NCI-H2029 (cell line): ENCODE measurements around the gene GREB1L.
"Not testable (repeated sequence)": the region's sequence is repeated elsewhere in the genome, so short reads cannot be mapped to it uniquely, and the experiment has no call there.

Experiments
- DNase-seq: peaks from one replicate; lab custom pipeline; 2025; lab: John Stamatoyannopoulos, UW

The GREB1L gene

DNA sequence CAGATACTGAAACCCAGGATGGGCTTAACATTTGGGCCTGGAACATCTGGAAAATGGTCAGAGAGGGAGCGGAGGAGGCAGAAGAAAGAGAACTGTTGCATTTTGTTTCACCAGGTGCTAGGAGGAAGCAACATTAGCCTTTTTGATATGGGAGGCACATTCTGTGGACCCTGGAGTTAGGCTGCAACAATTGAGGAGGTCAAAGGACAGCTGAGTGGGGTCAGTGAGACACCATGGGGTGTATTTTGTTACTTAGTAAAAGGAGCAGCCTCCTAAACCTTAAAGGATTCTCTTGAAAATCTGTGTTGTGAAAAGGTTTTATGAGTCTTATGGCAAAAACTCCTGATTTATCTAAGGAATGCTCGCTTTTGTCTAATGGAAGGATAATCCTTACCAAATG is 124.9 kb downstream of the GREB1L start:
- DNase-seq, result no peak

DNA sequence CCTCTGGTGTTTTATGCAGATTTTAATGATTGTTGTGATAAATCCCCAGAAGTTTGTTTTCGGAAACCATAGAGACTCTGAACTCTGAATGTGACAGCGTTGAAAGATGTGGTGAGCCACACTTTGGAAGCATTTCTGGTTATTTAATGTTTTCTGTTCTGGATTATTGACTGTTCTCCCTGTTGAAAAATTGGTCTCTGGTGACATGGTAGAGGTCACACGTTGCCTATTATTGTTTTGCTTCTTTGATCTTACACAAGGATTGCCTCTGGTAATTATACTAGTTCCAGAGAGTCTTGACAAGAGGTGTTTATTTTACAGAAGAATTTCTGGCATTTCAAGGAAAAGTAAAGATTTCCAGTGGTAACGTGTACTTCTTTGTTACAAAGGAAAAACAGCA is 127.1 kb downstream of the GREB1L start:
- no peak for DNase-seq

DNA sequence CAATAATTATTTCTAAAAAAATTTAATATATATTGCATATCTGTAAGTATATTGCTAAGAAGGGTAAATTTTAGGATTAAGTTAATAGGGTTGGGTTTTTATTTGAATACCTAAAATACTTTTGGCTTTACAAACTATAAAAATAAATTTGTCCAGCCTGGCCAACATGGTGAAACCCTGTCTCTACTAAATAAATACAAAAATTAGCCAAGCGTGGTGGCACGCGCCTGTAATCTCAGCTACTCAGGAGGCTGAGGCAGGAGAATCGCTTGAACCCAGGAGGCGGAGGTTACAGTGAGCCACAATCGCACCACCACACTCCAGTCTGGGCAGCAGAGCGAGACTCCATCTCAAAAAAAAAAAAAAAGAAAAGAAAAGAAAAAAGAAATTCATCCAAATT is 127.6 kb downstream of the GREB1L start:
- not testable (repeated sequence) for DNase-seq

DNA sequence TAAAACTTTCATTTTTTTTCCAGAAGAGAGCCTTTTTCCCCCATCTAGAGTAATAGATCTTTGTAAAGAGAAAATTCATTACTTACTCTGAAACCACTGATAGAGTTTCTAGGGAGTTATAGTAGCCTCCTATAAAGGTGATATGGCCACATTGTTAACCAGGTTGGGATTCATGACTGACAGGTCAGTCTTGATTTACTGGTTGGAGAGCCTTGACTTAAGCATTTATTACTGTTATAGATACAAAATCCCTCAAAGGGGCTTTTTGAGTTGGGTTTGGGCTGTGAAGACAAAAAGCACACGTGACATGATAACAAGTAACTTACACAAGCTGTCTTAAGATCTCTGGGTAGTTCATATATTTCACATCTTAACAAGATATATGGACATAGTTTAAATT is 141.0 kb downstream of the GREB1L start:
- DNase-seq, result no peak

DNA sequence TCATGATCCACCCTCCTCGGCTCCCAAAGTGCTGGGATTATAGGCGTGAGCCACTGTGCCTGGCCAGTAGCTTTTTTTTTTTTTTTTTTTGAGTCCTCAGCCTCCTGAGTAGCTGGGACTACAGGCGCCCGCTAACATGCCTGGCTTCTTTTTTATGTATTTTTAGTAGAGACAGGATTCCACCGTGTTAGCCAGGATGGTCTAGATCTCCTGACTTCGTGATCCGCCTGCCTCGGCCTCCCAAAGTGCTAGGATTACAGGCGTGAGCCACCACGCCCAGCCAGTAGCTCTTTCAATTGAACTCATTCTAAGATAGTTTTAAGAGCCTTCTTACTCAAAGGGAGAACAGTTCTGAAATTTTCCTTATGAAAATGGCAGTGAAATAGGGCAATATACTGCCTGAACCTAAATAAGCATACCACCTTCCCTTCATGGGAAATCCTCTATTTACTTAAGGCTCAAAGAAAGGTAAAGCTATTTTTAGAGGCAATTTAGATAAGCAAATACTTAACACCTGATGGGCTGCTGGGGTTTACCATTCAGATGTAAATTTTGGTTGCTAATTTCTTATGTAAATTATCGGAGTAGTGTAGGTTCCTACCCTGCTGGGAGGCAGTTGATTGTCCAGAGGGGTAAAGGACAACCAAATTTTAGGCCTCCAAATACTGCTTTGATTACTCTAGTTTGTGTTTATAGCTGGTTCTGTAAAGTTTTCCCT is 144.7 kb downstream of the GREB1L start:
- no peak for DNase-seq

DNA sequence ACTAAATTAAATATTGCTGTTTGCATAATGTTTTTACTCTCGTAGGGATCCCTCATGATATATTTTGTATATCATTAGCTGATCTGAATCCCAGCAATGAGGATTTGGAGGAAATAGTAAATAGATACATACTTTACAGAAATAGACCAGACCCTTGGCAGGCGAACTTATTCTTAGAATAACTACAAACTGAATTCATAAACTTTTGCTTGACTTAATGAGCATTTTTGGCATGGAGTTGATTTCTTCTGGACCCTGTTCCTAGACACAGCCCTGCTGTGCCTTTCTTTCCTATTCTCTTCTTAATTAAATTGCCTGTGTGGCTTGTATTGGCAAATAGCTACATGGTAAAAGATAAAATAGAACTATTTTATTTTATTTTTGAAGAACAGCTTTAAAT is 145.9 kb downstream of the GREB1L start:
- no peak for DNase-seq

DNA sequence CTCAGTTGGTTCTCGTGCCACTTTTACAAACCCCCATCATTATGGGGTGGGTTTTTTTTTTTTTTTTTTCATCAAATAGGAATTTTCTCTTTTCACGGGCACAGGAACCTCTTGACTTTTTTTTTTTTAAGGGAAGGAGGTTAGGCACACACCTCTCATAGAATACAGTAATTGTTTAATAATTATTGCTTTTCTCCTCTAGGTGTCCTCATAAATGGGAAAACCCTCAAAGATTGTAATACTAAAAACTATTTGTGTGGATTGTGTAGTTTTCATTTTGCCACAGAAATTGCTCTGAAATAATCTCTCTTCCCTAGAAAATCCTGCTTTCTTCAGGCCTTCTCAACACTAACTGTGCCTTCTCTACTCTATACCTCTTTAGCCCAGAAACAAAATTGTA is 147.3 kb downstream of the GREB1L start:
- no peak for DNase-seq

DNA sequence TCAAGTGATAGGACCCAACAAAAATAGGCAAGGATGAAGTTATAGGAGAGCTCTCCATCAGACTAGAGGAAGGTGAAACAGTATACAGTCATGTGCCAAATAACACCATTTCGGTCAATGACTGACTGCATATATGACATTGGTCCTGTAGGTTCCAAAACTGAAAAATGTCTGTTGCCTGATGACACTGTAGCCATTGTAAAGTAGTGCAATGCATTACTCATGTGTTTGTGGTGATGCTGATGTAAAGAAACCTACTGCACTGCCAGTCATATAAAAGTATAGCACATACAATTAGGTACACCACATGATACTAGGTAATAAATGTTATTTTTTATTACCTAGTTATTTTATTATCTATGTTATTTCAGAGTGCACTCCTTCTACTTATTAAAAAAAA is 147.9 kb downstream of the GREB1L start:
- DNase-seq, result no peak

DNA sequence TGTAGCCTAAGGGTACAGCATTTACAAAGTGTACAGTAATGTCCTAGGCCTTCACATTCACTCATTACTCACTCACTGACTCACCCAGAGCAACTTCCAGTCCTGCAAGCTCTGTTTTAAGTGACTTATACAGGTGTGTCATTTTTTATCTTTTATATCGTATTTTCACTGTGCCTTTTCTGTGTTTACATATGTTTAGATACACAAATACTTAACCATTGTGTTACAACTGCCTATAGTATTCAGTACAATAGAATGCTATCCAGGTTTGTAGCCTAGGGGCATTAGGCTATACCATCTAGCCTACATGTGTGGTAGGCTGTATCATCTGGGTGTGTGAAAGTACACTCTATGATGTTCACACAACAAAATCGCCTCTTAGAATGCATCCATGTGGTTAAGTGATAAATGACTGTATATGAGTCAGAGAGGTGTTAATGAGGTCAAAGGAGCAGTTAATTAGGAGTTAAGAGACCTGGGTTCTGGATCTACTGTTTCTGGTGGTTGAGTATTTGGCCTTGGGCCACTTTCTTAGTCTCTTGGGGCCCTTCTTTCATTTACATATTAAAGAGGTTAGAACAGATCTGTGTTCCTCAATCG is 149.1 kb downstream of the GREB1L start:
- no peak for DNase-seq

DNA sequence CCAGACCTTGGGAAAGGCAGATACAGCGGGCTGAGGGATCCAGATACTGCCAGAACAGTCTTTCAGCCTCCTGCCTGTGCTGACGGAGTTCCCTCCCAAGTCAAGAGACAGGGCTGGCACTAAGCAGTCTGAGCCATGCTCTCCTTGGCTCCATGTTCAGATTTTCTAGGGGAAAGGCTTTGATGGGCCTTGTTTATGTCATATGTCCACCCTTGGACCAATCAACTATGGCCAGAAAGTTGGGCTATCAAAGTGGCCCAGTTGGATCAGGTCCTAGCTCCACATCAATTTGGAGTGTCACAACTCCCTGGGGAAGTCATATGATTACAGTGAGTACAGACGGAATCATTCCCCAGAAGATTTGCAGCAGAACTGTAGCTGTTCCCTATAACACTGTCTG is 152.0 kb downstream of the GREB1L start:
- no peak for DNase-seq

DNA sequence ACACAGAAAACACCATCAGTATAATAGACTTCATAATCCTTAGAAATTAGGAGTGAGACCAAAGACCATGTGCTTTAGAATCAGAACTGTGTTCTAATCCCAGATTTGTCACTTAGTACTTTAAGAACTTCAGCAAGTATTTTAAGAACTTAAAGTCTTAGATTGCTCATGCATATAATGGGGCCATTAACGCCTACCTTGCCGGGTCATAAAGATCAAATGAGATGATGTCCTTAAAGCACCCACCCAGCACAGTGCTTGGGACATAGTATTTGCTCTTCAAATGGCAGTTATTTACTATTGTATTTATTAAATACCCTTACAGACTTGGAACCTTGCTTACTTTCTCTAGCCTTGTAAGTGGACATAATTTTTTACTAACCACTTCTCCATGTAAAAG is 156.1 kb downstream of the GREB1L start:
- no peak for DNase-seq

DNA sequence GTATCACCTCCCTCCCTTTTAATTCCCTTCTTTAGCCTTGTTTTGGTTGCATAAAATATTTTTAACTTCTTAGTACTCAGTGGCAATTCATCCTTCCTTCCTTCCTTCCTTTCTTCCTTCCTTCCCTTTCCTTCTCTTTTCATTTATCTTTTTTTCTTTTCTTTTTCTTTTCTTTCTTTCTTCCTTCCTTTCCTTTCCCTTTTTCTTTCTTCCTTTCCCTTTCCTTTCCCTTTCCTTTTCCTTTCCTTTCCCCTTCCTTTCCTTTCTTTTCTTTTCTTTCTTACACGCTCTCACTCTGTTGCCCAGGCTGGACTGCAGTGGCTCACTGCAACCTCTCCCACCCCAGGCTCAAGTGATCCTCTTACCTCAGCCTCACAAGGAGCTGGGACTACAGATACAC is 160.2 kb downstream of the GREB1L start:
- DNase-seq, result no peak

DNA sequence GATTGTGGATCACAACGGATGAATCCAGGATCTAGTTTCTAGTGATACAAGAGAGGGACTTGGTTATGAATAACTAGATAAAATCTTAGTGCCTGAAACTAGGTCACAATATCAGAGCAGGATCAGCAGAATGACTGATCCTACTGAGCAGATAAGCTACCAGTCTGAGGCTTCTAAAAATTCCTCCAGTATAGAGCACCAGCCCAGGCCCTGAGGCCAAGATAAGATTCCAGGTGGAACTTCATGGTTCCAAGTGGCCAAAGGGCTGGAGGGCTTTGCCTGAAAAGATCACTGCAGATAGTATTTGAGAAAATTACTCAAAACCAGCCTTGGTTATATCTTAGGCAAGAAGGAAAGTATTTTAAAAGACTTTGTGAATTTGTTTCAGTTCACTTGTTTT is 162.4 kb downstream of the GREB1L start:
- DNase-seq, result no peak

DNA sequence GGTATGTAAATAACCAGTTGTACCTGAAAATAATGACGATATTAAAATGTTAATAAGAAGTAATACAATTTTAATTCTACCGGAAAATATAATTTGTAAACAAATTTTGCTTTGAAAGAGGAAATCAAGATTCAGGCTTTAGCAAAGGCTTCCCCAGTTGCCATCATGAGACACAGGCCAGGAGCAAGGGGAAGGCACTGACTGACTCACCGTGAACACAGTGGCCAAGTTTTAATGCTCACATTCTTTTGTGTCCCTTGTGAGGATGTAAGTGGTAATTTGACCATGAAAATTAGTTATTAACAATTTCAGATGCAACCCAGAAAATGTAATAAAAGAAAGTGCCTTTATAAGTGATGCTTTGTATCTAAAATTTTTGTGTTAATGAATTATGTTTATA is 164.1 kb downstream of the GREB1L start:
- DNase-seq, result no peak

DNA sequence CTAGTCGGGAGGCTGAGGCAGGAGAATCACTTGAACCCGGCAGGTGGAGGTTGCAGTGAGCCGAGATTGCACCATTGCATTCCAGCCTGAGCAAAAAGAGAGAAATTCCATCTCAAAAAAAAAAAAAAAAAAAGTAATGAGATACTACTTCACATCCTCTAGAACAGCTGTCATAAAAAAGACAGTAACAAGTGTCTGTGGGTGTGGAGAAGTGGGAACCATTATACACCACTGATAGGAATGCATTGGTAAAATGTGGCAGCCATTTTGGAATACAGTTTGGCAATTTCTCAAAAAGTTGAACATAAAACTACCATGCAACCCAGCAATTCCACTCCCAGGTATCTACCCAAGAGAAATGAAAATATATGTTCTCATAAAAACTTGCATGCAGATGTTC is 166.6 kb downstream of the GREB1L start:
- DNase-seq, result no peak

DNA sequence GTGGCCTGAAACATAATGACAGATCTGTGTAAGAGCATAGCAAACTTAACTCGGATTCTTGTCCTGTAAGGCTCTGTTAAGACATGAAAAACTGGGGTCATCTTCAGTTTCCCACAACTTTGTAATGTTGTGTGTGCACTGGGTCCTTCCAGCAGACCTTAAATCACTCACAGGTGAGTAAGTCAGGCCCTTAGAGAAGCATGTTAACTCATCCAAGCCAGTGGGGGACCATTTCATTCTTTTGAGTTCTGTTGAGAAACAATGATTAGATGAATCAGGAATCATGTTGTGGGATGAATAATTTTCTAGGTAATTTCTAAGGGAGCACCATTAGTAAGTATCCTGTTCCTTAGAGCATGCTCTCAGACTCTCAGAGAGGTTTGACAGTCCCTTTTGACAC is 191.4 kb downstream of the GREB1L start:
- DNase-seq, result no peak

DNA sequence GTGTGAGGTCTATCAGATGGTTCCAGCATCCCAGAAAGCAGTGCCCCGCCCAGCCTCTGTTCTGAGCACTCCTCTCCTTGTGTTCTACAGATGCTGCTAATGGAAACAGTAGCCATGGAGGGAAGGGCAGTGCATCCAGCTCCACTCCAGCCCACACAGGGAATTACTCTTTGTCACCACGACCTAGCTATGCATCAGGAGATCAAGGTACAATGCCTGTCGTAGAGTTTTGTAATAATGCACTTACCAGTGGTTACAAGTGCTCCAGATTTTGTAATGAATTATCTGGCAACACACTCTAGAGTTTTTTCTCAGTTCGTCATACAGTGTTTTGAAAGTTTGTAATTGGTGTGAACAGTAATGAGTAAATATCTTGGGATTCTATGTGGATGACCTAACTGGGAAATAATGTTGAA is 197.4 kb downstream of the GREB1L start:
- DNase-seq, result no peak

DNA sequence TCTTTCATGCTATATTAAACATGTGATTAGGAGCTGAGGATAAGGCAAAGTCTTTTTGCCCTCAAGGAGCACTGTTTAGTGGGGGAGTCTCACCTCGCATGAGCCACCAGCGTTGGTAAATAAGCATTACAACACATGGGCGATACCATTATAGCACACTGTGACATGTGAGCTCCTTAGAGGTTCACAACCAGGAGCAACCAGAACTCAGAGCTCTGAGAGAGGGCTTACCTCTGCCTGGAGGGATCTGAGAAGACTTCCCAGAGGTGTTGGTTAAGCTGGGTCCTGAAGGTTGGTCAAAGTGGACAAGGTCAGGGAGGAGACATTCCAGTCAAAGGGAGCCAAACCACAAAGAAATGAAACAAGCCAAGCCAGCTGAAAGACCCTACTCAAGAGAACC is 199.6 kb downstream of the GREB1L start:
- DNase-seq, result no peak

DNA sequence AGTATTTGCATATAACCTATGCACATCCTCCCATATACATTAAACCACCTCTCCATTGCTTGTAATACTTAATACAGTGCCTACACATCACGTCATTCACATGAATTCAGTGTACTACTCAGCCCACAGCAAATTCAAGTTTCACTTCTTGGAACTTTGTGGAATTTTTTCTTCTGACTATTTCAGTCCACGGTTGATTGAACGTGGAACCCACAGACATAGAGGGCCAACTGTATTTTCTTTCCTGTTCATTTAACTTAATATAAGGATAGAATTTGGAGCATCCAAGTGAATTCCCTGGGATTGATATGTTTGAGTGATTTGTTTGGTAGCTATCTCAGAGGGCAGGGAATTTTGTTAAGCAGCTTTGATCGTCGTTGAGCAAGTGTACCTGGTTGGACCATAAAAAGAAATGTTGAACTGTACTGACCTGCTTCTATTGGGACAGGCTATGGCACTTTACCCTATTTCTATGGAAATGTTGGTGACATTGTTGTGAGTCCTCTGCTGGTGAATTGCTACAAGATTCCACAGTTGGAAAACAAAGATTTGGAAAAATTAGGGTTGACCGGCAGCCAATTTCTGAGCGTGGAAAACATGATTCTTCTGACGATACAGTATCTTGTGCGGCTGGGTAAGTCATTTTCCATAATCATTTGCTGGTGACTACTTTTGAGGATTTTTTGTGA is 201.9 kb downstream of the GREB1L start:
- DNase-seq, result no peak

DNA sequence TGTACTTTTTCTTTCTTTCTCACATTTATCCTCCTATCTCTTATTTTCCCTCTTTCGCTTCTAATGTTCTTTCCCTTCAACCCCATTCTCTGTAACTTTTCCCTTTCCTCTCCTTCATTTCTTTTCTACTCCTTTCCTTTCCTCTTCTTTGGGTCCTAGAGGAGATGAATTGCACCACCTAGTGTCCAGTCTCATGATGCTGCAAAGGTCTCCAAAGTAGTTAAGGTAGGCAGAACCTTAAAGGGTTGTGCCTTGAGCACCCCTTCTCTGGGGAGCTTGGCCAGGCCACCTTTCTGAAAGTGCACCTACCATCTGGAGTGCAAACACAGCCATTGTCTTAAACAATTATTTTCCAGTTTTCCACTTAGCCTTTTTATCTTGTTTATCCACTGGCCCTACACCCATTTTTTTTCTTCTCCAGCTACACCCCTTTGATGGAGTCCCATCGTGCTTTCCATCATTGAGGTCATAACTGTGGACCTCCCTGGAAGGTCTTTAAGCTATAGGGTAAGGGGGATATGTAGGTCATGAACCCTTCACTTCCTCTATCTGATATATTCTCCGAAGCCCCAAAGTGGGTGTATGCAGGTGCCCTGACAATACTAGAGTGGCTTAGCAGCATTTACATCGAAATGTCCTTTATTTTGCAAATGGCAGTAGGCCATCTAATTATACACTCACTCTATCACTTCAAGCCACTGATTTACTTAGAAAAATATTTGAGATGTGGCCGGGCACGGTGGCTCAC is 202.6 kb downstream of the GREB1L start:
- no peak for DNase-seq

DNA sequence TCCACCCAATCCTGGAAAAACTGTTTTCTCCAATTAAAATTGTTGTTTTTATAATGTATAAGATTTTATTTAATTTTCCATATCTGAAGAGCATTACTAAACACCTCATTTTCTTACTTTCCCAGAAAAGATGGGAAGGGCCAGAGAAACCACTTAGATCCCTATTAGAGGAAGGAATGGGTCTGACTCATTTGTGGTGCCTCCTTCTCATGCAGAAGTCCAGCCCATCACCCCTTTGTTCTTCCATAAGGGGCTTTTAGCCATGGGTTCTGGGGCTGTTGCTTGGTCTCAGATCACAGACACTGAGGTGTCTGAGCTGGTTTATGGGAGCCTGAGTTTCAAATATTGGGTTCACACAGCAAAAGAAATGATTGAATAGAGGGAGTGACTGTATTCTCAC is 206.3 kb downstream of the GREB1L start:
- no peak for DNase-seq

DNA sequence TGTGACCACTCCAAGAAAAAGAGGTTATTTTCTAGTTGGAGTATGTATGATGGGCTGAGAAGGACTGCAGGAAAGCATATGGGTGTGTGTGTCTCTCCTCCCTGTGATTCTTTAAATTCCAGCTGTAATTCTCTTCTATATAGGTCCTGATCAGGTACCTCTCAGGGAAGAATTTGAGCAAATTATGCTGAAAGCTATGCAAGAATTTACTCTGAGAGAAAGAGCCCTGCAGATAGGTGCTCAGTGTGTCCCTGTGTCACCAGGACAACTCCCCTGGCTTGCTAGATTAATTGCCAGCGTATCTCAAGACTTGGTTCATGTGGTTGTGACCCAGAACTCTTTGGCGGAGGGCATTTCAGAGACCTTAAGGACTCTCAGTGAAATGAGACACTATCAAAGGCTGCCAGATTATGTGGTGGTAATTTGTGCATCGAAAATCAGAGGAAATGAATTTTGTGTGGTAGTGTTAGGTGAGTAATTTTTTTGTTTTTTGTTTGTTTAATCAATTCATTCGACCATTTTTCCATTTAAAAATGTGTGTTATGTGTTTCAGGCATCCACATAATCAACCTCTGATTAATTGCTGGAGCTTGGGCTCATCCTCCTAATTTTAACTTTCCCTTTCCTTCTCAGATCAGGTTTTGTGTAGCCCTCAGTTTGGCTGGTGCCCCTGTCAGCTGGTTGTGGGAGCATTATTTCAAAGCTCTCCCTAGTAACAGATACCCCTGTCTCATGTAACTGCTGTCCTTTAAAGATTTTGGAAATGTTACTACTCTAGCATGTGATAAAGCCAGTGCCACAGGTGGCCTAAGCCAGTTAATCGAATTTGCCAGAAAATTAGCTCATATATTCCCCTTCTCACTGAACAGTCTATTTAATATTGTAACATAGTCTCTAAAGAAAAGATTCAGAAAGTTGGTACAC is 207.6 kb downstream of the GREB1L start:
- no peak for DNase-seq
